ENCODE measurements around the gene SART3.
"Not testable (repeated sequence)": the region's sequence is repeated elsewhere in the genome, so short reads cannot be mapped to it uniquely, and the experiment has no call there.

SART3 gene

DNA sequence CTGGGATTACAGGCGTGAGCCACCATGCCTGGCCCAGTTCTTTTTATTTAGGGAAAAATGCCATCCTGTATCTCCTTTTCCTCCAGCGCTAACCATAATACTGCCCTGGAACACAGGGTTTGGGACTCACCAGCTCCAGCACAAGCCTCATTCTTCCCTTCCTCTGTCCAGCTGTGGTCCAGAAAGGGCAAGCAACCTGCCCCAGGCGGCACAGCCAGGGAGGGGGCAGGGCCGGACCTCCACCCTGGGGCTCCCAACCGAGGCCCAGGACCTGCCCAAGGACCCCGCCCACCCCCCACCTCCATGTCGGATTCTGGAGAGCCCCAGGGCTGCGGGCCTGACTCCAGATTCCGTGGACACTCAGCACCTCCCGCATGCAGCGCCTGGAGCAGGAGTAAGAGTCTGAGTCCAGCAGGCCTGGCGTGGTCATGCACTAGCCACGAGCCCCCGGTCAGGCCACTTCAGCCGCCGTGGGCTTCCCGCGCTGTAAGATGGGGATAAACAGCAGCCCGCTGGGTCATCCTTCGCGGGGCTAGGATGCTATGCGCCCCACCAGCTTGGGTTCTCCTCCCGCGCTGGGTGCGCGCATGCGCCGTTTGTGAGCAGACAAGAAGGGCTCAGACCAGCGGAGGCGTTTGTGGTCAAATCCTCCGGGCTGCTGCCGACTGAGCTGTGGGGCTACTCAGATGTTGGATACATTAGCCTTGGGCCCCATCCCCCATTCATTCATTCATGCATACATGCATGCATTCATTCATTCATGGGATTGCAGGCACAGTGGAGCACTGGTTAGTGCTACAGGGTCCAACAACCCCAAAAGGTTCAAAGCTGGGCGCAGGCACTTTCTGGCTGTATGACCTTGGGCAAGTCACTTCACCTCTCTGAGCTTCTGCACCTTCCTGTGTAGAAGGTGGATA lies 20.6 kb upstream of the SART3 start:
- DNase-seq: no peak

DNA sequence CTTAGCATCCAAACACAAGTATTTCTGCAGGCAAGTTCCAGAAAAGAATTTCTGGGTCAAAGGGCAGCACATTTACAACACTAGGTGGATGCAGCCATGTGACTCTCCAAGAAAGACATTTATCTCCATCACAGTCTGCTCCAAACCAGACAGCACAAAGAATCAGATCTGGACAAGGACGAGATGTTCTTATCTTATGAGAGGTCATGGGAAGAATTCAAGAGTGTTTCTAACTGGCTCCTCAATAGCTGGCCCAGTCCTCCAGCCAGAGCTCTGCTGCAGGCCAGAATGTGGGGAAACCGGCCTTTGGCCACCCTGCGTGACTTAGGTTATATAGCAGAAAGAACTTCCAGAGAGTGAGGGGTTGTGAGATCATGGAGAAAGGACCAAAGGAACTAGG lies 19.6 kb upstream of the SART3 start:
- no peak for DNase-seq

DNA sequence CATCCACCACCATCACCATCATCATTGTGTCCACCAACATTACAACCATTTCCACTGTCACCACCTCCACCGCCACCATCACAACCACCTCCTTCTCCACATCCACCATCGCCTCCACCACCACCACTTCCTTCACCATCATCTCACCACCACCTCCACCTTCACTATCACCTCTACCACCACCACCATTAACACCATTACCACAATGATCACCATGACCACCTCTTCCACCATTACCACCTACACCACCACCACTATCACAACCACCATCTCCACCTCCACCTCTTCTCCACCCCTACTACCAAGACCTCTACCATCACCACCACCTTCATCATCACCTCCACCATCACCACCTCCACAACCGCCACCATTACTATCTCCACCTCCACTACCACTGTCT lies 17.8 kb upstream of the SART3 start:
- DNase-seq: no peak

- no peak for DNase-seq
These were observed 17.3 kb upstream of the SART3 start for GRCh38 chr12:108578264-108578663.

GRCh38 chr12:108577458-108577857 lies 16.5 kb upstream of the SART3 start:
- DNase-seq: no peak

- DNase-seq: no peak
These were observed 15.8 kb upstream of the SART3 start for GRCh38 chr12:108576660-108577234.

GRCh38 chr12:108575199-108575912 lies 14.4 kb upstream of the SART3 start:
- DNase-seq: no peak

DNA sequence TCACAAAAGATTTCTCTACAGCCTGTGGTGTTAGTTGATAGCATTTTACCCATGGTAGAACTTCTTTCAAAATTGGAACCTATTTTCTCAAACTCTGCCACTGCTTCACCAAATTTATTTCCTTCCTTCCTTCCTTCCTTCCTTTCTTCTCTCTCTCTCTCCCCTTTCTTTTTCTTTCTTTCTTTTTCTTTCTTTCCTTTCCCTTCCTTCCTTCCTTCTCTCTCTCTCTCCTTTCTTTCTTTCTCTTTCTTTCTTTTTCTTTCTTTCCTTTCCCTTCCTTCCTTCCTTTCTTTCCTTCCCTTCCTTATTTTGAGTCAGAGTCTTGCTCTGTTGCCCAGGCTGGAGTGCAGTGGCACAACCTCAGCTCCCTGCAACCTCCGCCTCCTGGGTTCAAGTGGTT lies 13.3 kb upstream of the SART3 start:
- not testable (repeated sequence) for DNase-seq

- DNase-seq: no peak
These were observed 12.3 kb upstream of the SART3 start for GRCh38 chr12:108573317-108573716.

DNA sequence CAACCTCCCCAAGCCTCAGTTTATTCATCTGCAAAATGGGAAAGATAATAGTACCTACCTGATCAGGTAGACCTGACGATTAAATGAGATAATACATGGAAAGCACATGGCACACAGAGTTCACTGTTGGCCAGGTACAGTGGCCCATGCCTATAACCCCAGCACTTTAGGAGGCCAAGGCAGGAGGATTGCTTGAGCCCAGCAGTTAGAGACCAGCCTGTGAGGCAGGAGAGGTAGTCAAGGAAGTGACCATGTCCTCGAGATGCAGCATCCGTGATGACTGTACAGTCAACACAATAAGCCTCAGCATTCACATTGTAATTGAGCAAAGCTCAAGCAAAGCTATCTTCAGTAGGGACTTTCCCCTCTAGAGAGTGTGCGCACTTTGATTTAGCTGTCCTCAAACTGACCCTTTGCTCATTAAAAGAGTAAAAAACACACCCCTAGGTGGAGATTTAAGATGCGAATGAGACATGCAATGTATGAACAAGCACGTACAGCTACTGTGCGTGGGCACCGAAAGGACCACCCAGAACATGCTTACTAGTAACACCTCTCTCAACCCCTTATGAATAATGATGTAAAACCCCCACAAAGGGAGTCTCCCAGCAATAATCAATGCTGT lies 11.3 kb upstream of the SART3 start:
- DNase-seq: no peak

- DNase-seq: no peak
These were observed 10.7 kb upstream of the SART3 start for GRCh38 chr12:108571609-108572165.

DNA sequence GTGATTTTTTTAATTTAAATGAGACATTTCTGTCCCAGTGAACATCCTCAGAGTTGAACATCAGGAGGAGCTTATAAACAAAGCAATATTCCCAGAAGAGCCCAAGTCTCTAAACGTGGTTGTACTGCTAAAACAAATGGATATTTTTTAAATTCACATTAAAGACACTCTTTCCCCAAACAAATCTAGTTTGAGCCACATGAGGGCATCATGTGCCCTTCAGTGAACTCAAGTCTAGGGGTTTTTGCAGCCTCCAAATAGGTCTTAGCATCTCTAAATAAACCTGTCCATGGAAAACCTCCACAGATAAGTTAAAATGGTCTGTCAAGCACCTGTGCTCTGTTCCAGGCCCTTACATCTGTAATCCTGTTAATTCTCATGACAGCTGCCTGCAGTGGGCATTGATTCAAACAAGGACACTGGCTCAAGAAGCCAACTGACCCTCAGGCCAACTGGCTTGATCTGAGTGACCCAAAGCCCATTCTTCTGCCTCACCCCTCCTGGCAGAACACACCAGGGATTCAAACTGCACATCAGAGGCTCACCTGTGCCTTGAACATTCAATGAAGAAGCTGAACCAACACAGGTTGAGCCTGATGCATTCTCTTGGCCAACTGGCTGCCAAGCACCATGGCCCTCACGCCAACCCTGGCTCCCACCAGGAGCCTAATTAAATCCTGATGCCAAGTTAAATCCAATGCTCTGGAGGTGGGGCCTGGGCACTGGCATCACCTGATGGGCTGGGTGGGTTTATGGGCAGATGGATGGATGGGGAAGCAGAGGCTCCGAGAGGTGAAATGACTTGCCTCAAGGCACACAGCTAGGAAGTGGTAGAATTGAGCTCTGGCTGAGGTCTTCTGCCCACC lies 10.0 kb upstream of the SART3 start:
- DNase-seq: no peak

DNA sequence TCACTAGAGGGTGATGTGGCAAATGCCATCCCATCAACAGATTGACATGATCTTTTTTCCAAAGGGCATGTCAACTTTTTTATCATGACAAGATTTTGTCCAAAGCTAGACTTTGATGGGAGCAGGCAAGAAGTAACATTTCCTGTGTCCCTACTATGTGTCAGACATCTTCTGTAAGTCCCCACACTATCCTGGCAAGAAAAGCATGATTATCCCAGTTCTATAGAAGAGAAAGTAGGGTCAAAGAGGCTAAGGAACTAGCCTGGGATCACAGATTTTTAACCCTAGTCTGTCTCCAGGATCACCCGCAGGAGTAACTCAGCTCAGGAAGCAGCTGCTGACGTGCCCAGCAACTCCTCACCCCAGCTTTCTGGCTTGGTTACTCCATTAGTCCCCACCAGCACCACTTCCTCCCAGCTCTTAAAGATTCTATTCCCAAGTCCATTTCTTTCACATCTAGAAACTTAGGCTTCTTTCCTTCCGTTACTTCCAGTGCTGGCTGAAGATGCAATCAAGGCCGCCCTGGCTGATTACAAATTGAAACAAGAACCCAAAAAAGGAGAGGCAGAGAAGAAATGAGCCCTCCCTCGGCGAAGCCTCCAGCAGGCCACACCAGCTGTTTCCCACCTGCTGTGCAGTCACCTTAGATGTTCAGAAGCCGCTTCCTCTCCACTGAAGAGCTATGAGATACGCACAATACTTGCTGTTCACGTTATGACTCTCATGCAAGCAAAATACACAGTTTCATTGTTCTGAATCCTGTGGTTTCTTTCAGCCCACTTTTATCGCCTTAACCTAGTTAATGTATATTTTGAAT lies 7.6 kb upstream of the SART3 start:
- no peak for DNase-seq

GRCh38 chr12:108567406-108568337 lies 6.7 kb upstream of the SART3 start:
- DNase-seq: no peak

GRCh38 chr12:108566452-108566851 lies 5.5 kb upstream of the SART3 start:
- DNase-seq: no peak

GRCh38 chr12:108565976-108566375 lies 5.0 kb upstream of the SART3 start:
- no peak for DNase-seq

DNA sequence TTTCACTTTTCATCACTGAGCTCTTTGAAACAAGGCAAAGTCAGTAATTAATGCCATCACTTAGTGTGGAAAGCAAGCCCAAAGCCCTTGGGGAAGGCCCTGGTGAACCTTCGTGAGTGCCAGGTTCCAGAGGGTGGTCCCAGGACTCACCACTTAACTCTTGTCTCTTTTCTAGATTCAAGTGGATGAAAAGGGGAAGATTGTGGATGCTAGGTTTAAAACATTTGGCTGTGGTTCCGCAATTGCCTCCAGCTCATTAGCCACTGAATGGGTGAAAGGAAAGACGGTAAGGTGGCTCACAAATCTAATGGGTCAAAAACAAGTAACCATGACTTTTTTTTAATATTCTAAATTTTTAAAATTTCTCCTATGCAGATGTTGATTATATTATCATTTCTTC lies 4.2 kb upstream of the SART3 start:
- DNase-seq: no peak

- no peak for DNase-seq
These were observed 3.8 kb upstream of the SART3 start for GRCh38 chr12:108564724-108565123.

DNA sequence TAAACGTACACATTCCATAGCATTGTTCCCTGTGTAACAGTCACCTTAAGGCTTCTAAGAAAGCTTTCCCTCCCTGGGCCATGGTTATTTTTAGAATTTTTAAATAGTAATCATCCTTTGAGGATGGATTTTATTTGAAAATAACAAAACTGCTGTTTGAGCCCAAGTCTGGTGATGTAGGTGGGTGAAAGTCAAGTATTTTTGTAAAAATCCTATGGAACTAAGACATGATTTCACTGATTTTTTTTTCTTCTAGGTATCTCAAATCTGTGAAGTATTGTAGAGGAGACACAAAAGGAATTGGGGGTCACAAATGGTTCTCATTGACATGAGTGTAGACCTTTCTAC lies 2.8 kb upstream of the SART3 start:
- no peak for DNase-seq

DNA sequence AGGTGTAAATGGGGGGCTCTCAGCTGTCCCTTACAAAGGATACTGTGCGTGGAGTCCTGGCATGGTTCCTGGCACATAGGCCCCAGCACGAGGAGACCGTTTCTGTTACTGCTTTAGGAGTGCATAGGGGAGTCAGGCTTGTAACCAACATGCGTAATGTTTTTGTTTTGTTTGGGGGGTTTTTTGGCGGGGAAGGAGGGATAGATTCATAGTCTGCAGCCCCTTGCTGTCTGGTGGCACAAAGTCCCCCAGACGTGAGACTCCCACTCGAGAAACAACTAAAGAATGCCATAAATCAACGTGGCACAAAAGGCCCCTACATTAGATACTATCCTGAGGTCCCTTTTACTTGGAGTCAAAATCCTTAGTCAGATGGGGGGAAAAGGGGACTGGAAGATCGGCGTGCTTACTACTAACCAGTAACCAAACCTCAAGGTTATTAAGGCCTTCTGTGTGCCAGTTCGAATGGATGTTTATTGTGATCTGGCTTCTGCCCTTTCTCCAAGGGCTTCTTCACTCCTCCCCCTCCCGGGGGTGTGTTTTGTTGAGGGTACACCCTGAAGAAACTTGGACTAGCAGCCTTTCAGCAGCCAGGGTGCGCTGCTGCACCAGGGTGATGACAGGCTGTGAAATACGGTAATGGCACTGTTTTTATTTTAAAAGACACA lies 2.3 kb upstream of the SART3 start:
- peak; percentile 56 for DNase-seq

Measured in NCI-H1048 (cell line).